A204.1 (cell line): ENCODE results near the gene FAM124B.
A peak's percentile ranks its signal among the peaks of the same experiment; 100 is the strongest.

Experiments
- FAIRE-seq: peaks from 2 replicates; lab custom pipeline; 2012; peaks lifted over from hg19 to GRCh38; lab: Jason Lieb, UNC

Gene FAM124B

GRCh38 chr2:224381521-224382279 lies 20.2 kb downstream of the FAM124B start:
- FAIRE-seq = no peak

- FAIRE-seq = no peak
These were observed 21.9 kb downstream of the FAM124B start for GRCh38 chr2:224379986-224380385.

GRCh38 chr2:224379172-224379571 lies 22.7 kb downstream of the FAM124B start:
- no peak for FAIRE-seq

DNA sequence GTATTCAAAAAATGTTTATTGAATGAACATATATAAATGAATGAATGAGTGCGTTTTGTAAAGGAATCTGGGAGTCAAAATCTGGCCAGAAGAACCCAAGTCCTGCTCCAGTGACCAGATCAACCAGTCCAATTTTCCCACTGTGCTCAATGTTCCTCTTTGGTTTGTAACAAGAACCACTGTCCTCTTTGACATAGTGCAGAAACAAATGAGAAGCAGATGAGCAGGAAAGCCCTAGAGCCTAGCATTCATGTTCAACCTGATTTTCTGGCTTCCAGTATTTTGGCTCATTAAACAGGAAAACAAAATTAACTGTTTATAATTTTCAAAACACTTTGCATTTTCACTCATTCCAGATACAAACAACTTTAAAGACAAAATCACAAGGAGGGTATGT lies 23.2 kb downstream of the FAM124B start:
- FAIRE-seq = no peak

GRCh38 chr2:224377751-224378700 lies 23.9 kb downstream of the FAM124B start:
- no peak for FAIRE-seq

GRCh38 chr2:224372641-224373040 lies 29.3 kb downstream of the FAM124B start:
- no peak for FAIRE-seq

GRCh38 chr2:224369028-224369632 lies 32.8 kb downstream of the FAM124B start:
- FAIRE-seq = no peak

DNA sequence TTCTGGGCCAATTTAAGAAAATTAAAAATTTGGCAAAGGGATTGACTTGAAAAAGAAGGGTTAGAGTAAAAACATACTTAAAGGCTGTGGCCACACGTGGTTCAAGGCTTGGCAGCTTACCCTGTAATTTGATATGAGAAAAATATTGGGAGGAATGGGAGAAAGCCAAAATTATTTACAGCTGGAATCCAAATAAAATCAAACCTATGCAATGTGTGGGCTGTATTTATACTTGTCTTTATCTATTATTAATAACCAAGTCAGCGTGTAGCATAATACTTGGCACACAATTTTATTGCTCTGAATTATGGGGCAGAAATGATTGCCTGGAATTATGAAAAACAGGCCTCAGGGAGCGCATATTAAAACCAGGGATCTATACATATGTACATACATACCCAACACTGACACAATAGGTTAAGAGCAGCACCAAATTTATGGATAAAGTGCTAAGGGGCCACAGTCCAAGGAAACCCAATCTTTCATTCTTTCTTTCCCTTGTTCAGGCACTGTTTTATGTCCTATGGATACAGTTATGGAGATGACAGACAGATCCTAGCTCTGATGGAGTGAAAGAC lies 35.6 kb downstream of the FAM124B start:
- no peak for FAIRE-seq

- no peak for FAIRE-seq
These were observed 36.6 kb downstream of the FAM124B start for GRCh38 chr2:224365331-224365730.

- no peak for FAIRE-seq
These were observed 38.6 kb downstream of the FAM124B start for GRCh38 chr2:224363281-224363680.

DNA sequence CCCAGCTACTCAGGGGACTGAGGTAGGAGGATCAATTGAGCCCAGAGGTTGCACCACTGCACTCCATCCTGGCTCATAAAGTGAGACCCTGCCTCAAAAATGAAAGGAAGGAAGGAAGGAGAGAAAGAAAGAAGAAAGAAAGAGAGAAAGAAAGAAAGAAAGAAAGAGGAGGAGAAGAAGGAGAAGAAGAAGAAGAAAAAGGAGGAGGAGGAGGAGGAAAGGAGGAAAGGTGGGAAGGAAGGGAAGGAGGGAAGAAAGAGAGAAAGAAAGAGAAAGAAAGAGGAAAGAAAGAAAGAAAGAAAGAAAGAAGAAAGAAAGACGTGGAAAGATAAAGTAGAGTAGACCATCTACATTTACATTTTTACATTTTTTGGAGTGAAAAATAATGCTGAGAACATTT lies 39.8 kb downstream of the FAM124B start:
- no peak for FAIRE-seq

DNA sequence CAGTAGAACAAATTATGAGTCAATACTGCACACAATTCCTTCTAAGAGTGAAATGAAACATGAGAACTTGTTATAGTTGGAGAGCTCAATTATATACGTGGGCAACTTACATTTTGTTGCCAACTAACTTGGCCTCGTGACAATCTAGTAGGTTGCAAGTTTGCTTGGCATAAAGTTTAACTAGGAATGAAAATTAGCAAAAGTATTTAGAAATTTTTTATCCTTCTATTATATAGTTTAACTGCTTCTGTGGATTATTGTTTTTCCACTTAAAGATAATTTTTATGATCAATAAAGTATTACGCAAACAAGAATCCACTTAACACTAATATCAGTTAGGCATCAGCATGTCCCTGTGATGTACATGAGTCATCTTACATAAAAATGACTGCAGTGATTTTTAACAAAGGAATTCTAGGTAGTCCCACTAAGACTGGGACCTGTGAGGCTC lies 41.1 kb downstream of the FAM124B start:
- FAIRE-seq = no peak

DNA sequence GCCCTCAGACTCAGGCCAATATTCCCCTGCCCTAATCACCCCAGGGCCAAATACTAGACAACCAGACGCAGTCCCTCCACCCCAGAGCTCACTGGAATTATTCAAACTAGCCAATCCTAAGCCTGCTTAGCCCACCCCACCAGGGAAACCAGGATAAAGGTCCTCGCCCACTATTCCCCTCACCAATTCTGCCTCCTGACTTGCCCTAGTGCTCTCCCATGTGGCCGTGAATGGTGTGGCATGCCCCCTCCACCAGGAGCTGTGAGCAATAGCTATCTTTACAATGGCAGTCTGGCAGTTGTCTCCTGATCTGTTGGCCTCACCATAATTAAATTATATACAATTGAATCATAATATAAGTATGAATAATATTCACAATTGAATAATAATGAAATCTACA lies 42.3 kb downstream of the FAM124B start:
- no peak for FAIRE-seq

DNA sequence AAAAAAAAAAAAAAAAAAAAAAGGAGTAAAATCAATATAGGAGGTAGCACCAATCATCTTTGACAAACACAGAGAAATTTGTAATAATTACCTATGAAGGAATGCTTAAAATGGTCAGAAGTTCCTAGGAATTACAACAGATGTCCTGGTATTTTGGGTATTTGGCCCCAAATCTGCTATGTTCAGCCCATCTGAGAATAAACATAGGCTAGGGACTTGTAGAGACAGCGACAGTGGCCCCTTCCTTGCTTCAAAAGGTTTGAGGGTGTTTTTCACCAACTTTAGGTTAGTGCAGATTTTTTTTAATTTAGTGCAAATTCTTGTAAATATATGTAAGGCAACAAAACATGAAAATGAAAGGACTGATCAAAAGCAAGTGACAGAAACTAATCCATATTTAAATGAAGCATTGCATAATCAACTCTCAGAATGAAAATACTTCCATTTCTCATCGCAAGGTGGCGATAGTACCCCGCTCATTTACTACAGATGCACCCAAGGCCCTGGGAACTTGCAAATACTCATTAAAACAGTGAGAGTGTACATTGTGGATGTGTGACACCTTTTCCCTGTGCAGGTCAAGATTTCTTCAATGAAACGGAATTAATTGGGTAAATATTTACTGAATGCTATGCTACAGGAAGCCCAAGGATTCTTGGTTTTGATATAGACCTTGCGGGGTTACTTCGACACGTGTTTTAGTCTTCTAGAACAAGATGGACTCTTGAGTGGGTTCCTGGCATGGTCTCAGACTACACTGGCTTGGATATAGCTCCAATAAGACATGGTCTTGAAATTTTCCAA lies 44.6 kb downstream of the FAM124B start:
- peak; percentile 86 for FAIRE-seq

- no peak for FAIRE-seq
These were observed 47.2 kb downstream of the FAM124B start for GRCh38 chr2:224354632-224355211.

DNA sequence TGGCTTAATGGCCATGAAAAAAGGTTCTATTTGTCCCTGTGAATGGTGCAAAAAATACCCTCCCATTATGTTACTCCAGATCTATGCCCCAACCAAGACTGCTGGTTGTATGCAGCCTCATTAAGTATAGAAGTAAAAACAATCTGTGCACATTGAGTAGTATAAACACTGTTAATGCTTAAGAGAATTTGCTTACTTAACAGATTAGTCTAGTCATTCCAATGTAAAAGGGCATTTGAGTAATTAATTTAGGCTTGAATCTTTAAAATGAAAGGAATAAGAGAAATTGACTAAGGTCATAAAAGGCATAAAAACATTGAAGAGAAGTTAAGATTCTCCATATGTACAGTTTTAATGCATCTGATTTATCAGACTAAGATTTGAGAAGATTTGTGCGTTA lies 51.2 kb downstream of the FAM124B start:
- no peak for FAIRE-seq

- FAIRE-seq = no peak
These were observed 52.5 kb downstream of the FAM124B start for GRCh38 chr2:224349396-224349795.

DNA sequence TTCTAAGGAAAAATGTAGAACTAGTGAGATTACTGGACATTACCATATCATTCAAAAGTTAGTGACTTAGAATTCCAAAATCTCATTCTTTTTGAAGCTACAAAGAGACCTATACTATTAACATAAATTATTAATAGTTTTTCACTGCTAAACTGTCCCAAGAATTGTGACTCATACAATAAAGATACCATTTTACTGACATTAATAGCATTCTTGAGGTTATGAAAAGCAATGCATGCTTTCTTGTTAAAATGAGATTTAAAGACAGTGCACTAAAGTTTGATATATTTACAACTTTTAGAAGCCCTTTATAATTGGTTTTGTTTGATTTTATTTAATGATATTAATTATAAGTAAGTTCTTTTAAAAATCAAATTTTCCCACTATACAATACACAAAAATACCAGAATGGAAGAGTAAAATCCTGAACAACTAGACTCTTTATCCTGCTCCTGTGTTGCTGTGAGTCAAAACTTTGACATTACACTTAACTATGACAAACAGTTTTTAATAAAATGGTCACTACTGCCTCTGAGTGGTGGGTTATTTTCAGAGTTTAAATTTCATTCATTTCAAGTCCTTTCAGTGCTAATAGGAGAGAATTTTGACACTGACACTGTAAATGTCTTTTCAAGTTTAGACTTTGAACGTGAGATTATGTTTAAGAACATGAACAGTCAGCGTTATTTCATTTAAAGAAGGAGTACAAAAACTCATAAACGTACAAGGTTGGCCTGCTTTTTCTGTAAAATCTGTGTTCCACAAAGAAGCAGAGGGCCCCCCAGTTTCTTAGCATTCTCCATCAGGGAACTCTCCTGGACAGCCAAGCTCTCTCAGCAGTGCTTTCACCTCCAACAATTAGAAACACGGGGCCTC lies 54.5 kb downstream of the FAM124B start:
- FAIRE-seq = peak; percentile 29

DNA sequence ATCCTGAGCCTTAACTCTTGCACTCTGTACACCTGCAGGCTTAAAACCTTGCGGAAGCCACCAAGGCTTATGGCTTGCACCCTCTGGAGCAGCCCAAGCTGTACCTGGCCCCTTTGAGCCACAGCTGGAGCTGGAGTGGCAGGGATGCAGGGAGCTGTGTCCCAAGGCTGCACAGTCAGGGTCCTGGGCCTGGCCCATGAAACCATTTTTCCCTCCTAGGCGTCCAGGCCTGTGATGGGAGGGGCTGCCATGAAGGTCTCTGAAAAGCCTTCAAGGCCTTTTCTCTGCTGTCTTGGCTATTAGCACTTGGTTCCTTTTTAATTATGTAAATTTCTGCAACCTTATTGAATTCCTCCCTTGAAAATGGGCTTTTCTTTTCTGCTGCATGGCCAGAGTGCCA lies 56.4 kb downstream of the FAM124B start:
- FAIRE-seq = no peak

GRCh38 chr2:224343226-224343625 lies 58.7 kb downstream of the FAM124B start:
- no peak for FAIRE-seq
